GM19193 (cell line): ENCODE results near the gene LMBR1L.

Experiments used
- POLR2A ChIP-seq: IDR thresholded peaks from 4 replicates; pipeline ENCODE4 v1.6.1; 2011; ENCODE audit not compliant: insufficient read depth, insufficient read length; ENCODE audit errors: extremely low read depth

The LMBR1L gene, protein sequence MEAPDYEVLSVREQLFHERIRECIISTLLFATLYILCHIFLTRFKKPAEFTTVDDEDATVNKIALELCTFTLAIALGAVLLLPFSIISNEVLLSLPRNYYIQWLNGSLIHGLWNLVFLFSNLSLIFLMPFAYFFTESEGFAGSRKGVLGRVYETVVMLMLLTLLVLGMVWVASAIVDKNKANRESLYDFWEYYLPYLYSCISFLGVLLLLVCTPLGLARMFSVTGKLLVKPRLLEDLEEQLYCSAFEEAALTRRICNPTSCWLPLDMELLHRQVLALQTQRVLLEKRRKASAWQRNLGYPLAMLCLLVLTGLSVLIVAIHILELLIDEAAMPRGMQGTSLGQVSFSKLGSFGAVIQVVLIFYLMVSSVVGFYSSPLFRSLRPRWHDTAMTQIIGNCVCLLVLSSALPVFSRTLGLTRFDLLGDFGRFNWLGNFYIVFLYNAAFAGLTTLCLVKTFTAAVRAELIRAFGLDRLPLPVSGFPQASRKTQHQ

DNA sequence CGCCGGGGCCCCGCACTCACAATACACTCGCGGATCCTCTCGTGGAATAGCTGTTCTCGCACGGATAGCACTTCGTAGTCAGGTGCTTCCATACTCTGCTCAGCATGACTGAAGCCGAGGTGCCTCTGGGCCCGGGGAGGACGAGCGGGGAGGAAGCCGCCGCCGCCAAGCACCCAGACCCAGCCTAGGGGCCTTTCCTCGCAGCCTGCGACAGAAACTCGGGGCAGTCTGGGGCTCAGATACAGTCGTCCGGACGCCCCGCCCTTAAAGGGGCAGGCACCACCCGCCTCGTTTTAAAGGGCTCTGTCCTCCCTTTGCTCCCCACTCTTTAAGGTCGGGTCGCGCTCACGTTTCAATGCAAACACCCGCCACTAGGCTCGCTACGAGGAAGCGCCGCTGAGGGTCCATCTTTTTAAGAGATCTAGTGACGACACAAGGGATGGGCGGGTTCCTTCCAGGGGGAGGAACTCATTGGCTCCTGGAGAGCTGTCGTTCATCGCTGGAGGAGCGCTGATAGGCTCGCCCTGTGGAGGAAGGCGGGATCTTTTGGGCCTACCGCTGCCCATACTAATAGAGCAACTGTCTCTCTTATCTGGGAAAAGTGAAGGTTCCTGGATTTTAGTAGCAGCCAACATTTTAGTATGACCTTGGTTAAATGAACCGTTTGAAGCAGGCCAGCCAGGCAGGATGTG lies at the start of gene LMBR1L:
LMBR1L (minus strand) TSS at position 384 of the 692 bp plus-strand sequence; CDS start at position 92, 292 bp downstream.
- peak; percentile 84 for TF ChIP-seq POLR2A

DNA sequence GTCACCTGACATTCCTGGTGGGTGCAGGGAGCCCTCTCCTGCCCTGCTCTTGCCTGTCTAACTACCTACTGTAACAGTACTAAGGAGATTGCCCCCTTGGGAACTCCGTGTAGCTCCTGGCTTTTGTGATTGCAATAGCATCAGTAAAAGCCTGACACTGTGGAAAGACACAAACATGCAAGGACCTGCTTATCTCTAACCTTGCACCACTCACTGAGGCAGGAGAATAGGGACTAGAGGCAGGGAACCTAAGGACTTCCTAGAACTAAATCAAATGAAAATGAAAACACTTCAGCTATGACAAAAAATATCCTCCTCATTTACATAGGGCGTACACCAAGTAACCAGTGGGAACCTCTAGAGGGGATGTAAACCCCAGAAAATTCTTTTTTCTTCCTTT lies 49.8 kb upstream of the LMBR1L start:
- TF ChIP-seq POLR2A: peak; percentile 28

DNA sequence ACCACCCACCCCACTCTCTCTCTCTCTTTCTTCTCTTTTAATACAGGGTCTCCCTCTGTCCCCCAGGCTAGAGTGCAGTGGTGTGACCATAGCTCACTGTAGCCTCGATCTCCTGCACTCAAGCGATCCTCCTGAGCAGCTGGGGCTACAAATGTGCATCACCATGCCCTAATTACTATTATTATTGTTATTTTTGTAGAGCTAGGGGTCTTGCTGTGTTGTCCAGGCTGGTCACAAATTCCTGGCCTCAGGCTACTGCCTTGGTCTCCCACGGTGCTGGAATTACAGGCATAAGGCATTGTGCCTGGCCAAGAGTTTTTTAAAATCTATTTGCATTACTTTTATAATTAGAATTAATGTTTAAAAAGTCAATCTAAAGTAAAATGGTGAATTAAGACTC lies 43.6 kb upstream of the LMBR1L start:
- TF ChIP-seq POLR2A: no peak

DNA sequence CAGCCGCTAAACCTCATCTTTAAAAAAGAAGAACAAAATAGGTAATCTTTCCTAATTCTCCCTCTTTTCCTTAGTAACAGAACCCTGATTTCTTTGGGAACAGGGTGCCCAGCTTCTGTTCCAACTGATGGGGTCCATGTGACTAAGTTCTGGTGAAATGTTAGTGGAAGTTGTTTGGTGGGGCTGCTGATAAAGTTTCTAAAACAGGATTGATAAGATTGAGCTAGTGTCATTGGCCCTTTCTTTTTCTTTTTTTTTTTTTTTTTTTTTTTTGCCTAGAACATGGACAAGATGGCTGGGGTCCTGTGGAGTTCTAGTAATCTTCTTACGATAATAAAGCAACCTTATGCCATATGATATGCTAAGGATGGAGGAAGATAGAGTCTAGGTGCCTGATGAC lies 36.7 kb upstream of the LMBR1L start:
- no peak for TF ChIP-seq POLR2A

DNA sequence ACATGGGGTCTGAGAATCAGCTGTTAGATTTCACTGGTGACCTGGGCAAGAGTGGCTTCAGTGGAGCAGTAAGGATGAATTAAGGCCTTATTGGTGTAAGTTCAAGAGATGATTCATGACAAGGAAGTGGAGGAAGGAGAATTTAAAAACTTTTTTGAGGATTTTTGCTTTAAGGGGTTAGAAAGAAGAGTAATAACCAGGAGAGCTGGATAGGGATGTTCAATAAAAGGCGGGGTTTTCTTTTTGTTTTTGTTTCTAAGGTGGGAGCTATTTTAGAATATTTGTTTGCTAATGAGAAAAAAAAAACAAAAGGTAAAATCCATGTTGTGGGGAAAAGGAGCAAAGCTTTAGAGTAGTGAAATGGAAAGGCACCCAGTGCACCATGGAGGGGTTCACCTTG lies 35.8 kb upstream of the LMBR1L start:
- no peak for TF ChIP-seq POLR2A

DNA sequence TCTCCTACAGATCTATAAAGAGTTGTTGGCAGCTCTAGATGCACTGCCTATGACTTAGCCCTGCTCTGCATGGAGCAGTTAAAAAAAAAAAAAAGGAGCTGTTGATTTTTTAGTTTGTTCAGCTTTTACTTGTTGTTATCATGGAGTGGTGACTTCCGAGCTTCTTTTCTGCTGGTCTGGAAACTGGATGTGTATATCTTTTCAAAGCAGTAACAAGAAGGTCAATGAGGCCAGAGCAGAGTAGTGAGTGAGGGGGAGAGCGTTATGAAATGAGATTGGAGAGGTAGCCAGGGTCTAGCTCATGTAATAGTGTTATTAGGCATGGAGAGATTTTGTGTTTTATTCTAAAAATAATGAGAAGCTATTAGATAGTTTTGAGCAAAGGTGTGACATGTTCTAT lies 33.7 kb upstream of the LMBR1L start:
- no peak for TF ChIP-seq POLR2A

DNA sequence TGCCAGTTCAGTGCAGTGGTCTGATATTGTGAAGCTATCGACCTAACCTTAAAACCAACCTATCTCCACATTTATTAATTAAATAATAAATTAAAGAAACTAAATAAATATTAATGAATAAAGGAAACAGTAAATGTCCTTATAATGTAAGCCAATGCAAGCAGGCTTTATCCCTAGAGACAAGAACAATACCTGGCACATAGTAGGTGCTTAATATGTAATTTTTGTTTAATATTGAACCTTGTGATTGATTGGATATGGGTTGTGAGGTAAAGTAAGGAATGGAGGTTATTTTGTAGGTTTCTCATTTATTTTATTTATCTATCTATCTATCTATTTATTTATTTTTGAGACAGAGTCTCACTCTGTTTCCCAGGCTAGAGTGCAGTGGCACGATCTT lies 28.4 kb upstream of the LMBR1L start:
- no peak for TF ChIP-seq POLR2A

DNA sequence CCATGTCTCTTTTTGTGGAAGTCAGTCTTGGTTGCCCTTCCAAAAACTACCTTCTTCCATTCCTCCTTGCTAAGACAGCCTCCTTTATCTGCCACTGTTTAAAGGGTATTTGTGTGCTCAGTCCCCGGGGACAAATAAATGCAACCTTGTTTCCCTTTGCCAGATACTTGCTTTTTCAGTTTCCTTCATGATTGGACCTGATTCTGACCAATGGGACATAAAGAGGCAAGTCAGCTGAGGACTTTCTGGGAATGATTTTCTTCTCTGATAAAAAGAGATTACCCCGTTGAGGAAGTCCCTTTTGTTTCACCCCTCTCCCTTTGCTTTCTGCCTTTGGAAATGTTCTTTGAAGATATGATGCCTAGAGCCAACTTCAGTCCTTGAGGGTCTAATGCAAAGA lies 27.9 kb upstream of the LMBR1L start:
- no peak for TF ChIP-seq POLR2A

DNA sequence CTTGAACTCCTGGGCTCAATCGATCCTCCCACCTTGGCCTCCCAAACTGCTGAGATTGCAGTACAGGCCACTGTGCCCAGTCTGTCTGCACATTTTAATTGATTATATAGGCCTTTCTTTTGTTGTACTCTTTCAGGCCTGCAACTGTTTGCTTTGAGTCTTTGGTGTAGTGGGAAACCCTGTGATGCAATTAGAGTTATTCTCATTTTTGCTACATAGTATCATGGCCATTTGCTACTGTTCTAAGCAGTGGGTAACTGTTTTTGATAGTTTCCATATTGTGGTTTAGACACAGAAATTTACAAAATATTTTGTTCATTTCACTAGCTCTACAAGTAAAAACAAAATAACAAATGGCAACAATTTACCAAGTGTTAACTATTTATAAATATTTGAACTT lies 26.8 kb upstream of the LMBR1L start:
- no peak for TF ChIP-seq POLR2A

DNA sequence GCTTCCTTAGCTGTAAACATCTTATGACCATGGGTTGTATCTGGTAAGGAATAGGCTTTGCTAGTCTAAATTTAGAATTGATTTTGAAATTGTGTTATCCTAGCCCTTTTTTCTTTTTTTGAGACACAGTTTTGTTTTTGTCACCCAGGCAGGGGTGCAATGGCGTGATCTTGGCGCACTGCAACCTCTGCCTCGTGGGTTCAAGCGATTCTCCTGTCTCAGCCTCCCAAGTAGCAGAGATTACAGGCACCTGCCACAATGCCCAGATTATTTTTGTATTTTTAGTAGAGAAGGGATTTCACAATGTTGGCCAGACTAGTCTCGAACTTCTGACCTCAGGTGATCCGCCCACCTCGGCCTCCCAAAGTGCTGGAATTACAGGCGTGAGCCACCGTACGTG lies 22.9 kb upstream of the LMBR1L start:
- TF ChIP-seq POLR2A: no peak

DNA sequence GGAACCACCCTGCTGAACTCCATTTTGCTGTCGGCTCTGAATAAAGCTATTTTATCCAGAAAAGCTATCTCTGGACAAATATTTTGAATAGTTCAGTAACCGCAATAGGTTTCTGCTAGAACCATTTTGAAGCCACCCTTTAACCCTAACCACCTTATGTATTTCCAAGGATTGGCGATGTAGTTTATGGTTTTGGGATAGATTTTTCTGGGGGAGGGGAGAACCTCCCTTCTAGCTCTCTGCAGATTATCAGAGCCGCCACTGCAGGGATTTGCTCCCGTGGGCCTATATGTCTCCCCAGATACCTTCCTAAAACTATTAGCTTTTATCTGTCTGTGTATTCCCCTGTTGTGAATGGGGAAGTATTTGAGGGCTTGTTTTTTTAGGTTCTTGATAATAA lies 22.4 kb upstream of the LMBR1L start:
- TF ChIP-seq POLR2A: no peak

DNA sequence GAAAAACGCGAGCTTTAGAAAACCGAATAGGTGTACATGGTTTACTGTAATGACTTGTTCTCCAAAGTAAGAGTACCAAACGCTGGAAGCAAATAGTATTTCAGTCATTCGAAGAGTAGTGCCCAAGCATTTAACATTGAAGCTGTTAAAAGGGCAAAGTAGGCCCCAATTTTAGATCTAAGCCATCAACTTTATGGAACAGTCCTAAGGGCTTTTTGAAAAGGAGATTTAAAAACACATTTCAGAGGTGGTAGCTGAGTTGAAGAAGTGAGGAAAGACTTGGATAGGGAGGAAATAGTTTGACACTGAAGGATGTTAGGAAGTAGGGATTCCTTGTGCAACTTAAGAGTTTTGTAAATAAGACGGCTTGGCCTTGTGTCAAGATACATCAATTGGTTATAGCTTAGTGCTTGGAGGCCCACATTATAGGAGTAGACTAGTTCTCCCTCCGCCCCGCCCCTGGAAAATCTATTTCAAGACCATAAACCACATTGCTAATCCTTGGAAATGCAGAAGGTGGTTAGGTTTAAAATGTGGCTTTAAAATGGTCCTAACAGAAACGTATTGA lies 21.3 kb upstream of the LMBR1L start:
- TF ChIP-seq POLR2A: no peak

DNA sequence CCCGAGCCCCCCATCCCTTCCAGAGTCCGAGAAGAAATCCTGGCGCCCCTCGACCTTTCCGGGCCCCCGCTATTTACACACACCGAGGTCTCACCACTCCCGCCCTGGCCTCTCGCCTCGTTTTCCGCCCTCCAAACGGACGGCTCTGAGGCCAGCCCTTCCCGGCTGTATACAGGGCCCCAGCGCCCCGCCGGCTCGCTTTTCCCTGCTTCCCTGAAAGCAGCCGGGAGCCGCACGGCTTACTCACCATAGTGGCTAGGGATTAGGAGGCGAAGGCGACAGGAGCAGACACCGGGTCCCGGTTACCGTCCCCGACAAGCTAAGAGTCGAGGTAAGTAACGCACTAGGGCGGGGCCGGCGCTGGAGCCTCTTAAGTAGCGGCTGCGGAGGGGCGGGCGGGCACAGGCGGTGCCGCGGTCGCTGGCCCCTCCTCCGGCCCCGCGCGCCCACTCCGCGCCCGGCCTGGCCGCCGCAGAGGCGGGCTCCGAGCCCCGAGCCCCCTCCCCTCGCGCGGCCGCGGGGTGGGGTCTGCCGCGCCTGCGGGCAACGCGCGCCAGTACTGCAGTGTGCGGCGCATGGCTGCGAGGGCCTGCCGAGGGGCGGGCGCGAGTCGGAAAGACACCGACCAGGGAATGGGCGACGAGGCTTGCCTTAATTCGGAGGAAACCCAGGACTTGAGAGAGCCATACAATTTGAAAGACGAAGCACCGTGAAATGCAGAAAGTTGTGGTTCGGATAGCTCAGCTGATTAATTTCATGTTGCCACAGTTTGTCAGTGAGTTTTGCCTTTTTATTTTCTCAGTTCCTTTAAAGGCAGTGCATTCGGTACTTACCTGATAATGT lies 20.6 kb upstream of the LMBR1L start, which contains the start of gene TUBA1B:
TUBA1B (minus strand) TSS at position 345 of the 843 bp plus-strand sequence; CDS start at position 250, 95 bp downstream.
- TF ChIP-seq POLR2A: peak; percentile 100

DNA sequence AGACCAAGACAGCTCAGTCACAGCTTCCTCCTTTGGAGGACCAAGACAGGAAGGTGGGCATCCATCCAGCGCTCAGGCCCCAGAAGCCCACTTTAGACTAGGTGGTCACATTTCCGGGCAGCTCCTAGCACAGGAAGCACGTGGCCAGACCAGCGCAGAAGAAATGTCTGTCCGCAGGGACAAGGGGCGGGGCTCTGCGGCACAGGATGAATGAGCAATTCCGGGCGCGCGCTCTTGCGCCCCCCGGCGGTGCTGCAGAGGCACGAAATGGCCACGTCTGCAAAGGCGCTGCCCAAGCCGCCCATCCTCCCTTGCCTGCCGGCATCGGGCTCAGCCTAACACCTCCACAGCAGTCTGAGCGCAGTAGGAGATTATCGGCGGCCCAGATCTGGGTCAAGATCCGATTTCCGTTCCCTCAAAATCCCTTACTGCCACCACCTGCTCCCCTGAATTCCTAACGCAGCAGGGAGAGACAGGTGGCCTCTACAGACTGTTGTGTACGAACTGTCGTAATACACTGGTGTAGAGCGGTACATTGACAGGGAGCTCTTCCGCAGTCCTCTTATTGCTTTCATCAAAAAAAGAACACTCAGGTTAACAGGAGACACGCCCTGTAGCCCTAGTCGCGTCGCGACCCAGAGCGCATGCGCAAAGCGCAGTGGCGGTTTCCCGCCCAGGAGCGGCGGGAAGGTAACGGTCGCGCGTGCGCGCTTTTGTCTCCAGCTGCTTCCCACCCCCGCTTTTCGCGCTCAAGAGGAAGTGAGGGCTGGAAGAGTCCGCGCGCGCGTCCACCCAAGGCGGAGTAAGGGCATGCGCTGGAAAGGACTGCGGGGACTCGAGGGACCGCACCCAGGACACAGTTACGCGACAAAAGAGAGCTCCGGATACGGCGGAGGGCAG lies 19.8 kb upstream of the LMBR1L start:
- peak; percentile 58 for TF ChIP-seq POLR2A

DNA sequence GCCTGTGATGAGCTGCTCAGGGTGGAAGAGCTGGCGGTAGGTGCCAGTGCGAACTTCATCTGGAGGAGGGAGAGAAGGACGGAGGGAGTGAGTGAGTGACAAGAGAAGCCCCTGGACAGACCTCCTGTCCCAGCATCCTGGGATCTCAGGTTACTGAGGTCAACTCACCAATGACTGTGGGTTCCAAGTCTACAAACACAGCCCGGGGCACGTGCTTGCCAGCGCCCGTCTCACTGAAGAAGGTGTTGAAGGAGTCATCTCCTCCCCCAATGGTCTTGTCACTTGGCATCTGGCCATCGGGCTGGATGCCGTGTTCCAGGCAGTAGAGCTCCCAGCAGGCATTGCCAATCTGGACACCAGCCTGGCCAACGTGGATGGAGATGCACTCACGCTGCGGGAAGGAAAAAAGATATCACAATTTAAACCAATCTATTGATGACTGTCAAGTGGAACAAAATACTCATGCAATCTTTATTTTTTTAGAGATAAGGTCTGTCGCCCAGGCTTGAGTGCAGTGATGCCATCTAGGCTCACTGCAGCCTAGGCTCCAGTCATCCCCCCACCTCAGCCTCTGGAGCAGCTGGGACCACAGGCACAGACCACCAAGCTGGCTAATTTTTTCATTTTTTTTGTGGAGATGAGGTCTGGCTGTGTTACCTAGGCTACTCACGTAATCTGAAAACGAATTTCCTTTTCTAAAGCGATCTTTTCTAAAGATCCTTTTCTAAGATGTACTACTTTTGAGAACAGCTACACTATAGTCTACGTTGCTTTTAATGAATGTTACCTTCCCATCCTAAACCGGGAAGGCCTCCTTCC lies 18.9 kb upstream of the LMBR1L start:
- TF ChIP-seq POLR2A: peak; percentile 38
